Vagina (tissue), 2 donors: ENCODE data around the gene TCEANC2.

Experiments
- POLR2A ChIP-seq, 2 donors: fragments of 450-650 bp; IDR thresholded peaks; one replicate each; pipeline ENCODE4 v1.6.1; 2017; ENCODE audit warnings: antibody characterized with exemption in 2 of 2, mild to moderate bottlenecking in 2 of 2, moderate library complexity in 2 of 2
- TF ChIP-seq, protein P1 (sequence below), 3 experiments: fragments of 450-650 bp in 2 of 3; fragments of 200-600 bp in 1 of 3; sonication (generic) in 1 of 3; IDR thresholded peaks; one replicate each; pipeline ENCODE4 v1.5.1; 2017 to 2019; ENCODE audit warnings: antibody characterized with exemption in 3 of 3, mild to moderate bottlenecking in 2 of 3, moderate library complexity in 2 of 3

DNA sequence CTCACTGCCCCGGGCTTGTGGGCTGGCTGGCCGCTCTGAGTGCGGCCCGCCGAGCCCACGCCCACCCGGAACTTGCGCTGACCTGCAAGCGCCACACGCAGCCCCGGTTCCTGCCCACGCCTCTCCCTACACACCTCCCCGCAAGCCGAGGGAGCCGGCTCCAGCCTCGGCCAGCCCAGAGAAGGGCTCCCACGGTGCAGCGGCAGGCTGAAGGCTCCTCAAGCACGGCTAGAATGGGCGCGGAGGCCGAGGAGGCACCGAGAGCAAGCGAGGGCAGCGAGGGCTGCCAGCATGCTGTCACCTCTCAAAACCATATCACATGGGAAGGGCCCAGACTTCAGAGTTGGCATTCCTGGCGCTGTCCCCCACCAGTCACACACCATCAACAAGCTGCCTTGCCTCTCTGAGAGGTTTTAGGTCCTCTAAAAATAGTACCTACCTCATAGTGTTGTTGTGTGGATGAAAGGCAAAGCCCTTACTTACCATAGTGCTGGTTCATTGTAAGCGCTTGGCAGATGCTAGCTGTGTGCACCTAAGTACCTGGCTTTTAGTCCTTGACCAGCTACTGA is 48.8 kb upstream of the TCEANC2 start:
- TF ChIP-seq, protein P1, sequence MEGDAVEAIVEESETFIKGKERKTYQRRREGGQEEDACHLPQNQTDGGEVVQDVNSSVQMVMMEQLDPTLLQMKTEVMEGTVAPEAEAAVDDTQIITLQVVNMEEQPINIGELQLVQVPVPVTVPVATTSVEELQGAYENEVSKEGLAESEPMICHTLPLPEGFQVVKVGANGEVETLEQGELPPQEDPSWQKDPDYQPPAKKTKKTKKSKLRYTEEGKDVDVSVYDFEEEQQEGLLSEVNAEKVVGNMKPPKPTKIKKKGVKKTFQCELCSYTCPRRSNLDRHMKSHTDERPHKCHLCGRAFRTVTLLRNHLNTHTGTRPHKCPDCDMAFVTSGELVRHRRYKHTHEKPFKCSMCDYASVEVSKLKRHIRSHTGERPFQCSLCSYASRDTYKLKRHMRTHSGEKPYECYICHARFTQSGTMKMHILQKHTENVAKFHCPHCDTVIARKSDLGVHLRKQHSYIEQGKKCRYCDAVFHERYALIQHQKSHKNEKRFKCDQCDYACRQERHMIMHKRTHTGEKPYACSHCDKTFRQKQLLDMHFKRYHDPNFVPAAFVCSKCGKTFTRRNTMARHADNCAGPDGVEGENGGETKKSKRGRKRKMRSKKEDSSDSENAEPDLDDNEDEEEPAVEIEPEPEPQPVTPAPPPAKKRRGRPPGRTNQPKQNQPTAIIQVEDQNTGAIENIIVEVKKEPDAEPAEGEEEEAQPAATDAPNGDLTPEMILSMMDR (IDR thresholded peaks at IDR 0.05) = no peak
- no peak for TF ChIP-seq POLR2A (IDR thresholded peaks at IDR 0.05)
